DMS 273 (cell line): ENCODE measurements around the gene ARMC8.
"Not testable (repeated sequence)": the region's sequence is repeated elsewhere in the genome, so short reads cannot be mapped to it uniquely, and the experiment has no call there.

ENCODE experiments used
- DNase-seq: peaks from one replicate; lab custom pipeline; 2025; ENCODE audit not compliant: unreplicated experiment; lab: John Stamatoyannopoulos, UW

Gene ARMC8, protein sequence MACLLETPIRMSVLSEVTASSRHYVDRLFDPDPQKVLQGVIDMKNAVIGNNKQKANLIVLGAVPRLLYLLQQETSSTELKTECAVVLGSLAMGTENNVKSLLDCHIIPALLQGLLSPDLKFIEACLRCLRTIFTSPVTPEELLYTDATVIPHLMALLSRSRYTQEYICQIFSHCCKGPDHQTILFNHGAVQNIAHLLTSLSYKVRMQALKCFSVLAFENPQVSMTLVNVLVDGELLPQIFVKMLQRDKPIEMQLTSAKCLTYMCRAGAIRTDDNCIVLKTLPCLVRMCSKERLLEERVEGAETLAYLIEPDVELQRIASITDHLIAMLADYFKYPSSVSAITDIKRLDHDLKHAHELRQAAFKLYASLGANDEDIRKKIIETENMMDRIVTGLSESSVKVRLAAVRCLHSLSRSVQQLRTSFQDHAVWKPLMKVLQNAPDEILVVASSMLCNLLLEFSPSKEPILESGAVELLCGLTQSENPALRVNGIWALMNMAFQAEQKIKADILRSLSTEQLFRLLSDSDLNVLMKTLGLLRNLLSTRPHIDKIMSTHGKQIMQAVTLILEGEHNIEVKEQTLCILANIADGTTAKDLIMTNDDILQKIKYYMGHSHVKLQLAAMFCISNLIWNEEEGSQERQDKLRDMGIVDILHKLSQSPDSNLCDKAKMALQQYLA

DNA sequence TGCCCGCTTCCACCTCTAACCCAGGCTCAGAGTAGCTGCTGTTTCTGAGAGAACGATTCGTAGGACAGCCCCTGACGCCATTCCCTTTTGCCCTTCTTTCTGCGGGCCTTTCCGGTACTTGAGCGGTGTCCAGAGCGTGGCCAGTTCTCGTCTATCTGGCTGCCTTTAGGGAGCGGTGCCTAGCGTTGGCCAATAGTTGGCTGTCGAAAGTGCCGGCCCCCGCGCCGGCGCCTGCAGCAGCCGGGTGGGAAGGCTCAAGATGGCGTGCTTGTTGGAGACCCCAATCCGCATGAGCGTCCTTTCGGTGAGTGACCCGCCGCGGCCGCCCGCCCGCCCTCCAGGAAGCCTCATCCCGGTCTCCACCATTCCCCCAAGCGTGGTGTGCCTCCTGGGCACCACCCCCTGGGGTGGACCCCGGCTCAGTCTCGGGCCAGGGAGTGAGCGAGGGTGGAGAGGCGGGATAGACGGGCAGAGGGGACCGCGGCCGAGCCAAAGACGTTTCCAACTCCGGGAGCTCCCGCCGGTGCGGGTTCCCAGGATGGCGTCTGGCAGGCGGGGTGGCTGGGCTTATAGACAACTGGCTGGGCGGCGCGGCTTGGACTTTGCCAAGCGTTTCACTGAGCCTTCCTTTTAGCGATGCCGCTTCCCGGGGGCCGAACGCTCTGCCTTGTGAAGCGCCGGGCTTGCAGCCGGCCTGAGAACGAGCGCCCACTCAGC is at the start of gene ARMC8:
Gene ARMC8 (plus strand): TSS at position 6 of the 717 bp plus-strand sequence. CDS start 254 bp downstream, at position 260.
- peak; percentile 94 for DNase-seq

DNA sequence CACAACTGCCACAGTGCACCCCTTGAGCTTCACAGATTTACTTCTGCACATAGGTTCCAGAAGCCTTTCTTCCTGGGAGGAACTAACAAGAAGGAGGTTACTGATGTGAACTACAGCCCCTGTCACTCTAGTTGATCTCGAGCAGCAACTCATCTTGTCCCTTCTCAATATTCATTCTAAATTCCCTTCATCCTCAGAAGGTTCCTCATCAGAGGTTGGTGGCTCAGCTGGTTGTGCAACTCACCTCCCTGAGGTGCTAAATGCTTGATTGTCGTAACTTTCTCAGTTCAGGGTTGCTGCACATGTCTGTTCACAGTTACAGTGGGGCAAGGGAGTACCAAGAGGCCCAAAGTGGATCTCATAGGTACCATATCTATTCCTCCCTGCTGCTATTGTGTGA is 49.2 kb upstream of the ARMC8 start:
- no peak for DNase-seq

DNA sequence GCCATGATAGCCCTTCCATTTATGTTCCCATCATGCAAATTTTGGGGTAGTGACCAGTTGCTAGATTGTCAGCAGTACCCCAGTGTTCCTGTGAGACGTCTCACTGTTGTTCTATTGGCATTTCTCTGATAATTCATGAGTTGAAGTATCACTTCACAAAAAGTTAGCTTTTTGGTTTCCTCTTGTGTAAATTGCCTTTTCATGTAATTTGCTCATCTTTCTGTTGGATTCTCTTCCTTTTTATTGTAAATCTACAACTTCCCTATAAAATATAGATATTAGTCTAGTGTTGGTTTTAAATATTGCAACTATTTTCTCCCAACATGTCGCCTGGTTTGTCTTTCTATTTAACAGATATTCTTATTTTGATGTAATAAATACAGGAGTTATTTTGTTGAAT is 47.4 kb upstream of the ARMC8 start:
- no peak for DNase-seq

DNA sequence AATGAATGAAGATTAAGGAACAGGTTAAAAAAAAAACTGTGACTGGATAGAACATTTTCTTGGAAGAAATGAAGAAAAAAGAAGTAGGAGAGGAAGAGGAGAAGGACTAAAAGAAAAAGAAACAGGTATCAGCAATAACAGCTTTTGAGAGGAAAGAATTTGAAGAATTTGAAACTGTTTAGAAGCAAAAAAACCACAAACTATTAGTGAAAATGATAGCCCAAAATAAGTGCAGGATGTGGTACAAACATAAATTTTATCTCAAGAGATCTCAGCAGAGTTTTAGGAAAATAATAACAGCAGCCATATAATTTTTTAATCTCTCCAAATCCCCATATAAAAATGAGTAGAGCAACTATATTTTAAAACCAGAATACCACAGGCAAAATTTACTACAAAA is 46.2 kb upstream of the ARMC8 start:
- no peak for DNase-seq

DNA sequence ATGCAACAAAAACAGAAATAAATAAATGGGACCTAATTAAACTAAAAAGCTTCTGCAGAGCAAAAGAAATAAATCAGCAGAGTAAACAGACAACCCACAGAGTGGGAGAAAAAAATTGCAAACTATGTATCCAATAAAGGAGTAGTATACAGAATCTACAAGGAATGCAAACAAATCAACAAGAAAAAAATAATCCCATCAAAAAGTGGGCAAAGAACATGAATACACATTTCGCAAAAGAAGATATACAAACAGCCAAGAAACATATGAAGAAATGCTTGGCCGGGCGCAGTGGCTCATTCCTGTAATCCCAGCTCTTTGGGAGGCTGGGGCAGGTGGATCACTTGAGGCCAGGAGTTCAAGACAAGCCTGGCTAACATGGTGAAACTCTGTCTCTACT is 44.9 kb upstream of the ARMC8 start:
- not testable (repeated sequence) for DNase-seq

DNA sequence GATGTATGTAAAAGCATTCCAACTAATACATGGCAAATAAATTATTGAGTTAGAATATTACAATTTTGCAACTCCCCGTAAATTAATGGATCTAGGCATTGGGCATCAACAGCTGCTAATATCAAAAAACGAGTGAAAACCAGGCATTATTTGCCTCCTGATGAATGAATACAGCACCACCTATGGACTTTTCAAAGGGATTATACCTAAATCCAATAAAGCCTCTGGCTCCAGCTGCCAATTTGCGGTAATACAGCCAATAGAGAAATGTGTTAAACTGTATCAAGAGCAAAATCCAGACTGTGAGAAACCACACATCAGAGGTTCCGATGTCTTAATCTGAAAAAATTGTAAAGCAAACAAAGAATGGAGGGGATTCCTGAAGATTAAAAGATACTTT is 38.6 kb upstream of the ARMC8 start:
- DNase-seq: no peak

DNA sequence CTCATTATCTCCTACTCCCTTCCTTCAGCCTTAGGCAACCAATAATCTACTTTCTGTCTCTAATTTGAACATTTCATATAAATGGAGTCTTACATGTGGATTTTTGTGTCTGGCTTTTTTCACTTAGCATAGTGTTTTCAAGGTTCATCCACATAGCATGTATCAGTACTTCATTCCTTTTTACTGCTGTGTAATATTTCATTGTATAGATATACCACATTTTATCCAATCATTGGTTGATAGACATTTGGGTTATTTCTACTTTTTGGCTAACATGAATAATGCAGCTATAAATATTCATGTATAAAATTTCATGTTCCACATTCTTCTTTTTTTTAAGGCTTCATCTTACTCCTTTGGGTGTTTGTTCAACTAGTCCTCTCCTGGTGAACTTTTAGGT is 32.6 kb upstream of the ARMC8 start:
- no peak for DNase-seq

DNA sequence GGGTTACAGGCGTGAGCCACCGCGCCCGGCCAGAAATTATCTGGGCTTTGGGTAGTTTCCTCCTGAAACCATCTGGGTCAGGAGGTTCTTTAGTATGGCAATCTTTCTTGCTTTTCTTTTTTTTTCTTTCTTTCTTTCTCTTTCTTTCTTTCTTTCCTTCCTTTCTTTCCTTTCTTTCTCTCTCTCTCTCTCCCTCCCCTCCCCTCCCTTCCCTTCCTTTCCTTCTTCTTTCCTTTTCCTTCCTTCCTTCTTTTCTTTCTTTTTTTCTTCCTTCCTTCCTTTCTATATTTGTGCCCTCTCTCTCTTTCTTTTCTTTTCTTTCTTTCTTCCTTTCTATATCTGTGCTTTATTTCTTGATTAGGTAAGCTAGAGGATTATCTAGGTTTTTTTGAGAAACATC is 29.4 kb upstream of the ARMC8 start:
- DNase-seq: no peak

DNA sequence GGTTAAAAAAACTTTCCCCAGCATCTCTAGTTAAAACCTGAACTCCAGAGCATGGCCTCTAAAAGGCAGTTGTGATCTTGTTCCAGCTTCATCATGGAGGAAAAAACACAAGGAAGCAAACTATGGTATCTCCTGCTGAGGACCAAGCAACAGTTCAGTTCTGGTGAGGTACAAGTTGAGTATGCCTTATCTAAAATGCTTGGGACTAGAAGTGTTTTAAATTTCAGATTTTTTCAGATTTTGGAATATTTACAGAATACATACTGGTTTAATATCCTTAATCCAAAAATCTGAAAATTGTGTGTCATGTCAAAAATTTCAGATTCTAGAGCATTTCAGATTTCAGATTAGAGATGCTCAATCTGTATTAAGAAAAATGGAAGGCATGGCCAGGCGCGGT is 22.0 kb upstream of the ARMC8 start:
- no peak for DNase-seq

DNA sequence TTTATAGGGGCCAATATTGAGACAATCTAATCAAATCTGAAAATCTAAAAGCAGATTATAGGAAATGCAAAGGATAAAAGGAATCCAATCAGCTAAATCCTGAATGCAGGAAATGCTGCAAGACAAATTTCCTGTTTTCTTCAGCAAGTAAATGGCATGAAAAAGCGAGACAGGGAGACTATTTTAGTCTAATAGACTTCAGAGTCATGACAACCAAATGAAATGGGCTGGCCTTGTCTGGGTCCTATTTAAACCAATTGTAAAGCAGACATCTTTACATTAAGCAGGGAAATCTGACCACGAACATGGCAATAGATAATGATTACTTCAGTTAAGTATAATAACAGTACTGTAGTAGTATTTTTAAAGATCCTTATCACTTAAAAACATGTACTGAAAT is 14.5 kb upstream of the ARMC8 start:
- no peak for DNase-seq

DNA sequence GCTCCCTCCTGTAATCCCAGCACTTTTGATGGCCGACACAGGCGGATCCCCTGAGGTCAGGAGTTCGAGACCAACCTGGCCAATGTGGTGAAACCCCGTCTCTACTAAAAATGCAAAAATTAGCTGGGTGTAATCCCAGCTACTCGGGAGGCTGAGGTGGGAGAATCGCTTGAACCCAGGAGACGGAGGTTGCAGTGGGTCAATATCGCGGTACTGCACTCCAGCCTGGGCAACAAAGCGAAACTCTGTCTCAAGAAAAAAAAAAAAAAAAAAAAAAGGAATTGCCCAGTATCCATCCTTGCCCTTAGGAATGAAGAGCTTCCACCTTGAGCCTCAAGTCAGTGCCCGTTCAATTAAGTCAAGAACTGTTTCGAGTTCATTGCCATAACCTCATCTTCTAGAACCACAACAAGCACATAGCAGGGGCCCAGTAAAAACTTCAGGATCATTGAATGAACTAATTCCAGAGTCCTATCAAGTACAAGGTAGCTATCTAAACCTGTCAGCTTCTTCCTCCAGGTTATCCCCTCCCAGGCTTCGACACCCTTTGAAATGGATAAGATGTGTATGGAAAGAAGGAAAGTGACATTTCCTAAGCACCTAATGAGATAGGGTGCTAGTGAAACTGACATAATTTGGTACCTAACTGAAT is 13.2 kb upstream of the ARMC8 start:
- no peak for DNase-seq

DNA sequence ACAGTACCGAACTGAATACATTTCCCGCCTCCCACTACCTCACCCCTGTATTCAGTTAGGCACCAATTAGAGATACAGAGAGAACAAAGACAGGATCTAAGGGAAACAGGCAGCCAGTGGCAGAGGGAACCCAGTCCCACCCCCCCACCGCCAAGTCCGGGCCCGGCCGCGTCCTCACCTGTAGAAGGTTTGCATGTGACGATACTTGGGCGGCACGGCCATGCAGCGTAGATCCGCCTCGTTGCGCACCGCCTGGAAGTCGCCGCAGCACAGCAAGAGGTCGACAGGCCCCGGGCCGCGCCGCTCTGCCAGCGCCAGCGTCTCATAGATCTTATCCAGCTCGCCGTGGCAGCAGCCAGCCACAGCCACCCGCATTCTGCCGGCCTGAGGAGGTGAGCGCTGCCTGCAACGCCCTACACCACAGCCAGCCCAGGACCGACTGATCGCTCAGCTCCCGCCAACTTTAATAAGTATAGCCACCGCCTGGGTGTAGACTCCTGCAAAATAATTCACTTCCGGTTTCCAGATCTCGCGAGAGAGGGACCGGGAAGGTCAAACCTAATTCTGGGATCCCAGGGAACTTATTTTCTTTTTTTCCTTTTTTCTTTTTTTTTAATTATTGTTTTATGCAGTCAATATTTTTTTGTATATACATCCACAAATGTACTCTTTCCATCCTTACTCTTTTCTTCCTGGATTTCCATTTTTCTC is 12.5 kb upstream of the ARMC8 start, which contains the start of gene DBR1:
Gene DBR1 (minus strand): TSS at position 501 of the 711 bp plus-strand sequence. CDS start 126 bp downstream, at position 375.
- DNase-seq: peak; percentile 96

DNA sequence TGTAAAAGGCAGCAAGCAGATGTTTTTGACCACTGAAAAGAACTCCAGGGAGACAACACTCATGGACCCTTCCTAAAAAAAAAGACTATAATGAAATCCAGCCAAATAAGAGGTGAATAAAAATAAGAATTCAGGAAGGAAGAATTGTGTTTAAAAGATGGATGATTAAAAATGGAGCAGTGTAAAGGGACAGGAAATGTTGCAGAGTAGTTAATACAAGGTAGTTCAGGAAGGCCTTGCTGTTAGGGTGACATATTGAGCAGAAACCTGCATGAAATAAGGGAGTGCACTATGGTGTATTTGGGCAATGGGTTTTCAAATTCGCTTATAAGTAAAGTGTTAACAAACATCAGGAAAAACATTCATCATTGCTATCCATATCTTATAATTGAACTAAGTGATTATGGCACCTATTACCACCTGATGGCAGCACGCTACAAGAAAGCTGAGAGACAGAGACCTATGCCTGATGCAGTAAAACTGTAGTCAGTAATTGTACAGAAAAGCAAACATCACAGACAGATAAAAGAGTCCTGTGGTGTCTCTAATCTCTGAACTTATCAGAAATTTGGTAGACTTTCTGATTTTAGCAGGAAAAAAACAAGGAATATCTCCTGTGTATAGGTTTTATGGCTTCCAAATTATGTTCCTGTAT is 6.6 kb upstream of the ARMC8 start:
- DNase-seq: peak; percentile 76

DNA sequence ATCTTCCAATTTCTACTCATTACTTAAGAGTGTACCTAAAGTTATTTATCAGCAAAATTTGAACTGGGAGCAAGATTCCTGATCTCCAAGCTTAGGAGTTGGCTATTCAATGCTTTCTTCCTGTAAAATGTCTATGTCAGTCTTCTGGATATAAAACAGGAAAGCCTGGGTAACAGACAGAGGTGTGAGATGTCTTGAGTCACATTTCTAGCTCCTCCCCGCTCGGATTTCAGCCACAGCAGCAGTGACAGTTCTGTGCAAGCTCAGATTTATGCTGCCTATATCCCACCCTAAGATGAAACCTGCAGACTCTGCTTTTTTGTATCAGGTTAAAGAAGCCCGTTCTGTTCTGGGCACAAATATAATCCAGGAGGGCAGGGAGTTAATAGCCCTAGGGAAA is 2.1 kb upstream of the ARMC8 start:
- DNase-seq: no peak

DNA sequence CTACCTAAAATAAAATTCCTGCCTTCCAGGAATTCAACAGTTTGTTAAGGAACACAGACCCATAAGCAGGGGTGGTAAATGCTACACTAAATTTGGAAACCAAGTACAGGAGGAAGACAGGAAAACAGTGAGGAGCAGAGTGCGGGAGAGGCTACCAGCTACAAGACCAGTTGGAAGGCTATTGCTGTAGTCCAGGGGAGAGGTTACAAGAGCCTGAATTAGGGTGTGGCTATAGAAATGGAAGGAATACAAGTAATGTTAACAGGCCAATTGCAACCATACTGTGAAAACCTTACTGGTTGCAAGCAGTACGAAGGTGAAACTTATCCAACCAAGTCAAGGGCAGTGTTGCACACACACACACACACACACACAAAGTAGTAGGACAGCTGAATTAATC is 880 bp upstream of the ARMC8 start:
- DNase-seq: no peak

DNA sequence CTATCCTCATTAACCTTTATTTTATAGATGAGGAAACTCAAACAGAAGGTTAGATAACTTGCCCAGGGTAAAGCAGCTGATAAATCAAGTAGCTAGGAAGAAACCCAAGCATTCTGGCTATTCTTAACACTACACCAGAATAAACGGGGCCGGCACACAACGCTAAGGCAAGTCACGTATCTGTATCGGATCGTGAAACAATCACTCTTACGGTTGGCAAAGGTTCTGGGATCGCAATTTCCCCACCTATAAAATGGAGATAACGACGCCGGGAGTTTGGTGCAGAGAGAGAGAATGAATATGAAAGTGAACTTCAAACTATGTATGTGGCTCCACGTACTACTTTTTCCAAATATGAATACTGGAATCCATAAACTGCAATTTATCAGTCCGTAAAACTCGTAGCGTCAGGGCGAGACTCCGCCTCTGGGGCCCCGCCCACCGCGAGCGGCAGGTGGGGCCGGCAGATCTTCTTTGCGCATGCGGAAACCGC is 252 bp upstream of the ARMC8 start:
- peak; percentile 97 for DNase-seq

DNA sequence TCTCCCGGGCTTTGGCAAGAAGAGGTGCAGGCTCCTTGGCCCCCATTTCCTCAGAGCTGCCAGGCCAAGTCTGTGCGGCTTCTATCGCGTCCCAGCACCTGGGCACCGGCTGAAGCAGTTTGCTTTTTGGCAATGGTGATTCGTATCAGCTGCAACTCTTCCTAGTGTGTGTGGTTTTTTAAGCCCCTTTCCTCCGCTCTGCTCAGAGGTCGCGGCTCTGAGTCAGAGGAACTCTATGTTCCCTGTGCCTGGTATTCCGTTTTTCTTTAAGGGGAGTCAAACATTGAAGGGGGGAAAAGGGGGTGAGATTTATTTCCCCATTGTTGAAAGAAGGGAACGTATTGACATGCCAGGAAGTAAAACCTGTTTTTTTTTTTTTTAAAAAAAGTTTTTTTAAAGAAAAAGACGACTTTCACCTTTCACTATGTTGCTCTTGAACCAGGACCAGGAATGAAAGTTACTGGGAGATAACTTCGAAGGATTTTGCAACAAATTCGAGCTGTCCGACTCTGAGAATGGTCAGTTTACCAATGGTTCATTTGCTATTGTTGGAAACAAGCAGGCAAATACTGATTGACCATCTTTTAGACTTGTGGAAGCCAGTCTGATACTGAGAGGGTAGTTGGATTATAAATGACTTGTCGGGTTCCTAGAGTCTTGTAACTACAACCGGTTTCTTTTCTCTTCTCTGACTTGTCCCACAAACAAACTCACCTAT is 1.1 kb downstream of the ARMC8 start:
- no peak for DNase-seq

DNA sequence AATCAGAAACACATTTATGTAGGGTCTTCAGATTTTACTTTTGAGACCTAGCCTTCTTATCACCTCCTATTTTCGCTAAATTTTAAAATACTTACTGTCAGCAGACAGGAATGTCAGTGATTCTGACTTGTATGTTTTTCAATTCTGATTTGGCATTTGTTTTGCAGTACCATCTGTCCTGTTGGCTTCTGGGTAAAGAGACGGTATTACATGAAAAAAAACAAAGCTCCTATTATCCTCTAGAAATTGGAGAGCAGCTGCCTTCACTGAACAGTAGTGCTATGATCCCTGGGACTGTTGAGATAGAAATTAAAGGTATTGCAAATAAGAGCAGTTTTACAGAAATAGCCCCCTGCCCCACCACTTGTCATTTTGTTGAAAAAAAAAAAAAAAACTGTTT is 8.4 kb downstream of the ARMC8 start:
- peak; percentile 78 for DNase-seq

DNA sequence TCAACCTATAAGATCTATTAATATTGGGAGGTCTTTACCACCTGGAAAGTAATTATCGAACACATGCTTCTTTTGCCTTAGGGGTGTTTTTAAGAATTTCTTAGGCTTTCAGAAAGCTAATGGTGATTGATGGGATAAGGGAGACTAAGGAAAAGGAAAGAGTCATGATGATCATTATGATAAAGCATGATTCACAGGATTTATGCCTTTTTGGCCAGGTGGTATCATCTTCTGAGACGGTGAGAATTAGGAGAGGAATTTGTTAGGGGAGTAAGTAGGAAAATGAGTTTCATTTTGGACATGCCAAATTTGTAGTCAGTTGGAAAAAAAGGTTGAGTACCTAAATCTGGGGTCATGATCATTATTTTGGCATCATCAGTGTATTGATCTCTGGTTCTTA is 8.9 kb downstream of the ARMC8 start:
- DNase-seq: no peak
